Left lung (tissue), 10 donors: ENCODE measurements around the gene CCDC71L. TPM values are rescaled to one million over a fixed set of nuclear protein-coding genes. Genes with fewer than 3 reads are reported as not detected.

Experiments used
- ATAC-seq: fragments of 200-7000 bp; cut with Tn5 transposase; one replicate; pipeline ENCODE4 v1.9.1; 2020; ENCODE audit warnings: moderate library complexity
- DNase-seq, 4 donors: peaks; one replicate each; pipeline ENCODE4 v3.0.0-alpha.2; 2013 to 2020
- H3K27ac ChIP-seq, 2 donors: fragments of 200-600 bp; sonication (generic) in 1 of 2; one replicate each; pipeline versions ENCODE4 v1.5.0 to v1.8.0; 2020 to 2021
- H3K27me3 ChIP-seq, 2 donors: fragments of 200-600 bp; sonication (generic) in 1 of 2; one replicate each; pipeline versions ENCODE4 v1.5.0 to v1.8.0; 2020 to 2021
- H3K36me3 ChIP-seq, 2 donors: fragments of 200-600 bp; sonication (generic) in 1 of 2; one replicate each; pipeline versions ENCODE4 v1.5.0 to v1.8.0; 2020 to 2021
- H3K4me1 ChIP-seq, 2 donors: fragments of 200-600 bp; one replicate each; pipeline ENCODE4 v1.8.0; 2021
- H3K4me3 ChIP-seq, 2 donors: fragments of 200-600 bp; sonication (generic) in 1 of 2; one replicate each; pipeline versions ENCODE4 v1.5.0 to v1.8.0; 2020 to 2021; ENCODE audit warnings: mild to moderate bottlenecking in 1 of 2
- H3K9me3 ChIP-seq, 2 donors: fragments of 200-600 bp; sonication (generic) in 1 of 2; one replicate each; pipeline versions ENCODE4 v1.5.0 to v1.8.0; 2020 to 2021
- CTCF ChIP-seq, 2 donors: fragments of 200-600 bp; sonication (generic) in 1 of 2; IDR thresholded peaks; one replicate each; pipeline versions ENCODE4 v1.5.0 to v1.8.0; 2021; ENCODE audit warnings: antibody characterized with exemption in 2 of 2
- intact Hi-C, 2 donors: fragments of 100-400 bp; cut with DNase I; formaldehyde crosslinking; loops; one replicate each; pipeline versions ENCODE4 v1.11.2 to v1.14.2; 2022
- polyA plus RNA-seq, 6 donors: library from polyadenylated mRNA; unstranded; fragments of 120-200 nt; gene quantifications; one replicate each; pipeline ENCODE4 v1.2.1, GENCODE V29; 2013; ENCODE audit not compliant: insufficient read length in 6 of 6
- total RNA-seq, 2 donors: library from RNA; stranded (reverse); fragmentation: NEBNext Ultra II Directional; extraction: Animal tissue kit (Norgen Biotek cat#: 25700); gene quantifications; one replicate each; pipeline ENCODE4 v1.2.1, GENCODE V29; 2021
- donor health status: DM: no; HTN: yes; CAD: no.
- donor health status: DM: no; HTN: no; CAD: no.

Gene CCDC71L
- total and polyA plus RNA-seq, 8 donors: 5.7 to 27.1 (median 7.5) TPM

GRCh38 chr7:106621393-106622132 lies 39.4 kb downstream of the CCDC71L start:
- Histone ChIP-seq H3K27me3 (no peaks in the 10 kb centered on the region), H3K4me3 (no peak overlapping the region), H3K36me3 (no peaks in the 10 kb centered on the region), H3K27ac (no peak overlapping the region), H3K9me3 (peaks cover 0 to 19% of the 10 kb centered on the region in 2 donors), H3K4me1 (peaks cover 0 to 9% of the 10 kb centered on the region in 2 donors)
- intact Hi-C loops: no loop called here
- DNase-seq (no peak), ATAC-seq (no peak)
- TF ChIP-seq CTCF (IDR thresholded peaks at IDR 0.05): no peak

- intact Hi-C loops: no loop called here
- Histone ChIP-seq H3K4me3 (no peak overlapping the region), H3K27me3 (no peaks in the 10 kb centered on the region), H3K36me3 (no peaks in the 10 kb centered on the region), H3K27ac (no peak overlapping the region), H3K4me1 (peaks cover 0 to 9% of the 10 kb centered on the region in 2 donors), H3K9me3 (peaks cover 0 to 19% of the 10 kb centered on the region in 2 donors)
- ATAC-seq (no peak), DNase-seq (no peak)
- no peak for TF ChIP-seq CTCF (IDR thresholded peaks at IDR 0.05)
Observed at GRCh38 chr7:106620676-106621075, 40.3 kb downstream of the CCDC71L start.

GRCh38 chr7:106620034-106620433 lies 40.9 kb downstream of the CCDC71L start:
- ATAC-seq (no peak), DNase-seq (no peak)
- no peak for TF ChIP-seq CTCF (IDR thresholded peaks at IDR 0.05)

GRCh38 chr7:106619213-106619612 lies 41.7 kb downstream of the CCDC71L start:
- H3K9me3 ChIP-seq: peaks cover 0 to 19% of the 10 kb centered on the region in 2 donors
- intact Hi-C loops: no loop called here

More at GRCh38 chr7:106620034-106620433, 40.9 kb downstream of the CCDC71L start:
- no peak overlapping the region for H3K4me3 ChIP-seq
- no peak overlapping the region for H3K27ac ChIP-seq
- no peaks in the 10 kb centered on the region for H3K36me3 ChIP-seq
- no peaks in the 10 kb centered on the region for H3K27me3 ChIP-seq
- intact Hi-C loops: no loop called here
- peaks cover 0 to 19% of the 10 kb centered on the region in 2 donors for H3K9me3 ChIP-seq
- peaks cover 0 to 9% of the 10 kb centered on the region in 2 donors for H3K4me1 ChIP-seq

More at GRCh38 chr7:106619213-106619612, 41.7 kb downstream of the CCDC71L start:
- no peak for ATAC-seq
- Histone ChIP-seq H3K4me3 (no peak overlapping the region), H3K4me1 (peaks cover 0 to 9% of the 10 kb centered on the region in 2 donors), H3K27ac (no peak overlapping the region), H3K27me3 (no peaks in the 10 kb centered on the region), H3K36me3 (no peaks in the 10 kb centered on the region)
- no peak for TF ChIP-seq CTCF (IDR thresholded peaks at IDR 0.05)
- no peak for DNase-seq
